Measurements from ENCODE around the gene MRPL36. TPM values are rescaled to one million over a fixed set of nuclear protein-coding genes. Genes with fewer than 3 reads are reported as not detected.

MRPL36 gene
- total RNA-seq, 4 donors from 2014 or later = 44.6 to 54.9 (median 49.3) TPM

DNA sequence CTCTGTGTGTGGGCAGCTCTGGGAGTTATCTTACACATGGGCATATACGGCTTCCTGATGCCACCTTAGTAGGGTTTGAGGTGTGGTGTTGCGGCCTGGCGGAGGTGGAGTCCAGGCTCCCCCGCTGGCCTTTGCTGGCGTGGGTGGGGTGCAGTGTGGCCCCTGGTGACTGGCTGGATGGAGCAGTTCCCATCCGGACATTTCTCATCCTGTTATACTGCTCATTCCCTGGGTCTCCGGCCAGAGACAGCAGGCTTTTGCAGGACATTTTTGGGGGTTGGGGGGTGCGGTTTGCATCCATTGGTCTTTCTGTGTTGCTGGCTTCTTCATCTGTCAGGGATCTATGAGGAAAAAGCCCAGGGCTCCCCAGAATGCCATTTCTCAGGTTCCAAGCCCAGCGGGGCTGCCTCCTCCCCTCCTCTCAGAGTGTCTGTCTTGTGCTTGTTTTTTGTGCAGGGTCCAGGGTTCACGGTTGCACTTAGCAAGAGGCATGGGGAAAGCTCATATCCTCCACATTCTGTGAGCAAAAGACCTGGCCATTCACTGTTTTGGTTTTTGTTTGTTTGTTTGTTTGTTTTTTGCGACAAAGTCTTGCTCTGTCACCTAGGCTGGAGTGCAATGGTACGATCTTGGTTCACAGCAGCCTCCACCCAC is 23.9 kb upstream of the MRPL36 start:
- 77 to 86% methylated on average over 7 to 8 of the region's 12 CpGs for WGBS, 2 donors
- Histone ChIP-seq H3K4me1 (no peaks in the 10 kb centered on the region), H3K36me3 (peaks cover 6 to 80% (median 16%) of the 10 kb centered on the region in 3 donors), H3K4me3 (no peak overlapping the region), H3K27me3 (no peaks in the 10 kb centered on the region), H3K27ac (no peak overlapping the region), H3K9me3 (no peaks in the 10 kb centered on the region)
- no peak for DNase-seq
- no peak for TF ChIP-seq POLR2A (IDR thresholded peaks at IDR 0.05)
- TF ChIP-seq, protein P1, sequence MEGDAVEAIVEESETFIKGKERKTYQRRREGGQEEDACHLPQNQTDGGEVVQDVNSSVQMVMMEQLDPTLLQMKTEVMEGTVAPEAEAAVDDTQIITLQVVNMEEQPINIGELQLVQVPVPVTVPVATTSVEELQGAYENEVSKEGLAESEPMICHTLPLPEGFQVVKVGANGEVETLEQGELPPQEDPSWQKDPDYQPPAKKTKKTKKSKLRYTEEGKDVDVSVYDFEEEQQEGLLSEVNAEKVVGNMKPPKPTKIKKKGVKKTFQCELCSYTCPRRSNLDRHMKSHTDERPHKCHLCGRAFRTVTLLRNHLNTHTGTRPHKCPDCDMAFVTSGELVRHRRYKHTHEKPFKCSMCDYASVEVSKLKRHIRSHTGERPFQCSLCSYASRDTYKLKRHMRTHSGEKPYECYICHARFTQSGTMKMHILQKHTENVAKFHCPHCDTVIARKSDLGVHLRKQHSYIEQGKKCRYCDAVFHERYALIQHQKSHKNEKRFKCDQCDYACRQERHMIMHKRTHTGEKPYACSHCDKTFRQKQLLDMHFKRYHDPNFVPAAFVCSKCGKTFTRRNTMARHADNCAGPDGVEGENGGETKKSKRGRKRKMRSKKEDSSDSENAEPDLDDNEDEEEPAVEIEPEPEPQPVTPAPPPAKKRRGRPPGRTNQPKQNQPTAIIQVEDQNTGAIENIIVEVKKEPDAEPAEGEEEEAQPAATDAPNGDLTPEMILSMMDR (IDR thresholded peaks at IDR 0.05) = no peak
- intact Hi-C loops (cut with DNase I) = no loop called here

DNA sequence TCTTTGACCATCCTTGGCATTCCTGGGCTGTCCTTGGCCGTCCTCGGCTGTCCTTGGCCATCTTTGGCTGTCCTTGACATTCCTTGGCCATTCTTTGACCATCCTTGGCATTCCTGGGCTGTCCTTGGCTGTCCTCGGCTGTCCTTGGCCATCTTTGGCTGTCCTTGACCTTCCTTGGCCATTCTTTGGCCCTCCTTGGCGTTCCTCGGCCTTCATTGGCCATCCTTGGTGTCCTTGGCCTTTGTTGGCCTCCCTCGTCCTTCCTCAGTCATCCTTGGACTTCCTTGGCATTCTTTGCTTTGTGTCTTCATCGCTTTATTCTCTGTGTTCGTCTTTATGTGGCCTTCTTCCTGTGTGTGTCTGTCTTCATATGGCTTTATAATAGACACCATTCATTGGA is 22.2 kb upstream of the MRPL36 start:
- 90 to 96% methylated on average over 8 of the region's 8 CpGs for WGBS, 2 donors
- H3K36me3 ChIP-seq = peaks cover 10 to 97% (median 25%) of the 10 kb centered on the region in 3 donors
- no peaks in the 10 kb centered on the region for H3K4me1 ChIP-seq

DNA sequence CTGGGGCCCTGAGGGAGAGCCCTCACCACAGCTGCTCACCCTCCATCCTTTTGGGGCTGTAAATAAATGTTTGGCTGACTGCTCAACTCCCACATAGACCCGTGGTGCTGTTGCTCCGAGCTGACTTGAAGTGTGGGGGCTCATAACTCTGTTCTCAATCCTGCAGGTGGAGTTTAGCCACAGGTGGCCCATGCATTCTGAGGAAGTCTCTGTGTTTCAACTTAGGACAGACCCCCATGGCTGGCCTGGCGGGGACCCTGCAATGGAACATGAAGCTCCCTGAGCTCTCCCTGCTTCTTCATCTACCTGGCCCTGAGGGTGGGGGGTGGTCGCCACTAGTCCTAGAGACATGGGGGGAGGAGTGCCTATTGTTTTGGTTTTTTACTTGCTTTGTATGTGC is 21.3 kb upstream of the MRPL36 start:
- no peak for DNase-seq
- peaks cover 15 to 99% (median 28%) of the 10 kb centered on the region in 3 donors for H3K36me3 ChIP-seq
- 91 to 100% methylated on average over 2 to 4 of the region's 4 CpGs for WGBS, 2 donors

More for the DNA sequence above, 22.2 kb upstream of the MRPL36 start:
- TF ChIP-seq, protein P1 (IDR thresholded peaks at IDR 0.05) = no peak
- no peak for TF ChIP-seq POLR2A (IDR thresholded peaks at IDR 0.05)
- intact Hi-C loops (cut with DNase I) = no loop called here
- no peak for DNase-seq
- Histone ChIP-seq H3K9me3 (no peaks in the 10 kb centered on the region), H3K4me3 (no peak overlapping the region), H3K27me3 (no peaks in the 10 kb centered on the region), H3K27ac (no peak overlapping the region)

DNA sequence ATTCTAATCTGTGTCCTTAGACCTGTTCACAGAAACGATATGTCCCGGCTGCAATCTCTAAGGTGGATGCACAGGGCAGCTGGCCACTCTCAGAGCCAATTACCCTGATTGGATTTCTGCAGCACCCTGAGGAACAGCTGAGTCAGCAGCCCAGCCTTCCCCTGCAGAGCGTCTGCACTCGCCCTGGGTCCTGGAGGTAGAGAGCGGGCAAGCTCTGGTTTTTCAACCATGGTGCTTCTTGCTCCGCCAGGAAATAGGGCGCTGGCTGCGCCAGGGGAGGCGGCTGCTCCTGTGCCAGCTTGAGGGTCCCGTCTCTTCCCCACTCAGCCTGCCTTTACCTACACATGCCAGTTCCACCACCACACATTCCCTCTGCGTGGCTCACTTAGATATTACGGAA is 20.7 kb upstream of the MRPL36 start:
- Histone ChIP-seq H3K27ac (no peak overlapping the region), H3K36me3 (peaks cover 19 to 100% (median 33%) of the 10 kb centered on the region in 3 donors), H3K9me3 (no peaks in the 10 kb centered on the region), H3K4me1 (no peaks in the 10 kb centered on the region), H3K27me3 (no peaks in the 10 kb centered on the region), H3K4me3 (no peak overlapping the region)
- intact Hi-C loops (cut with DNase I) = no loop called here
- WGBS, 2 donors = 82 to 90% methylated on average over 6 to 9 of the region's 12 CpGs
- TF ChIP-seq, protein P1 (IDR thresholded peaks at IDR 0.05) = no peak
- TF ChIP-seq POLR2A (IDR thresholded peaks at IDR 0.05) = no peak
- no peak for DNase-seq

More for the DNA sequence above, 21.3 kb upstream of the MRPL36 start:
- Histone ChIP-seq H3K27me3 (no peaks in the 10 kb centered on the region), H3K27ac (no peak overlapping the region), H3K9me3 (no peaks in the 10 kb centered on the region), H3K4me1 (no peaks in the 10 kb centered on the region), H3K4me3 (no peak overlapping the region)
- TF ChIP-seq, protein P1 (IDR thresholded peaks at IDR 0.05) = no peak
- TF ChIP-seq POLR2A (IDR thresholded peaks at IDR 0.05) = no peak
- intact Hi-C loops (cut with DNase I) = no loop called here

DNA sequence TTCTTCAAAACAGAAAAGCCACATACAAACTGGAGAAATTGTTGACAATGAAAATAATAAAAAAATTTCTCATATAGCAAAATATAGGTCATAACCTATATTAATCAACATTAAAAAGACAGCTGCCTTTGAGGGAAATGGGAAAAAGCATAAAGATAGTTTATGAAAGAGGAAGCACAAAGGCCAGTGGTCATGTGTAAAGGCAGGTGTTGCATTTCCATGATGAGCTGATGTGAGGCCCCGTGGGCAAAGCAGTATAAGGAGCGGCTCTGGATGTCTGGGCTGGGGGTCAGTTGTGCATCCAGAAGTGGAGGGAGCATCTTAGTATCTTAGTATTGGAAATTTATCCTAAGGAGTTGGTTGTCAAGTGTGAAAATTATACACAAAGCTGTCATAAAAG is 19.8 kb upstream of the MRPL36 start:
- Histone ChIP-seq H3K27ac (no peak overlapping the region), H3K4me1 (no peaks in the 10 kb centered on the region), H3K4me3 (no peak overlapping the region), H3K9me3 (no peaks in the 10 kb centered on the region), H3K36me3 (peaks cover 28 to 100% (median 42%) of the 10 kb centered on the region in 3 donors), H3K27me3 (no peaks in the 10 kb centered on the region)
- WGBS, 2 donors = 72 to 94% methylated on average over 2 of the region's 2 CpGs
- intact Hi-C loops (cut with DNase I) = no loop called here
- DNase-seq = no peak
- TF ChIP-seq, protein P1 (IDR thresholded peaks at IDR 0.05) = no peak
- no peak for TF ChIP-seq POLR2A (IDR thresholded peaks at IDR 0.05)
